ENCODE results near the gene ZC3H10.

- TF ChIP-seq EZH2 (IDR thresholded peaks at IDR 0.05; ENCODE audit: insufficient read depth, poor library complexity, severe bottlenecking) (no peak), EZH2phosphoT487 (IDR thresholded peaks at IDR 0.05; ENCODE audit: insufficient read depth, low read depth) (no peak)
Observed at GRCh38 chr12:56086096-56086495, 32.0 kb upstream of the ZC3H10 start.

Data from GM23248 (cell line).